ENCODE results near the gene TMEM200A. TPM values are rescaled to one million over a fixed set of nuclear protein-coding genes. Genes with fewer than 3 reads are reported as not detected.

The TMEM200A gene
- total and polyA plus RNA-seq, 11 donors: 0.15 to 1.9 (median 0.42) TPM; not detected in 6

DNA sequence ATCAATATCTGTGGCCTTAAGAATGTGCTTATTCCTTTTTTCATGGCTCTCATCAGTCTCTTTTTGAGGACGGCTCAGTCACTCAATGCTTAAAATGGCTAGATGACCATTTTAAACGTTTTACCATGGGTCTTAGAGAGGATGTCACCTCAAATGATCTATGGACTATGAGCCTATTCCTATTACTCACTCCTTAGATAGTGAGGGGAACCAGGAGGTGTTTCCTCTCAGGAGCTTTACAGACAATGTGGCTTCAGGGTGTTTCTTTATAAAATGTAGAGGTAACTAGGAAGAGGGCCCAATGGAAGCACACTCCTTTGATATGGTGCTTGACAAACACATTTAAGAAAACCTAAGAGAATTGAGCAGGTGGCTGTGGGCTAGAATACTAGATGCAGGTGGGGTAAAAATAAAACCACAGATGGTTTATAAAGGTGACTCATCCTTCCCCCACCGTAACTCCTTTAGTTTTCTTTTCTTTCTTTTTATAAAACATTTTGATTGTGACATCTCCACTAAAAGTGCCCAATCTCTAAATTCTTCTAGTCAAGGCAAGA is 1.5 kb upstream of the TMEM200A start:
- intact Hi-C loops (cut with DNase I): loop anchor here in 1 of 10 donors (10.0 kb wide), 1 partner anchor 310 kb away; no protein-coding TSS in a partner anchor
- H3K4me3 ChIP-seq: no peak overlapping the region
- no peak for TF ChIP-seq POLR2A (IDR thresholded peaks at IDR 0.05)
- TF ChIP-seq, protein P1, sequence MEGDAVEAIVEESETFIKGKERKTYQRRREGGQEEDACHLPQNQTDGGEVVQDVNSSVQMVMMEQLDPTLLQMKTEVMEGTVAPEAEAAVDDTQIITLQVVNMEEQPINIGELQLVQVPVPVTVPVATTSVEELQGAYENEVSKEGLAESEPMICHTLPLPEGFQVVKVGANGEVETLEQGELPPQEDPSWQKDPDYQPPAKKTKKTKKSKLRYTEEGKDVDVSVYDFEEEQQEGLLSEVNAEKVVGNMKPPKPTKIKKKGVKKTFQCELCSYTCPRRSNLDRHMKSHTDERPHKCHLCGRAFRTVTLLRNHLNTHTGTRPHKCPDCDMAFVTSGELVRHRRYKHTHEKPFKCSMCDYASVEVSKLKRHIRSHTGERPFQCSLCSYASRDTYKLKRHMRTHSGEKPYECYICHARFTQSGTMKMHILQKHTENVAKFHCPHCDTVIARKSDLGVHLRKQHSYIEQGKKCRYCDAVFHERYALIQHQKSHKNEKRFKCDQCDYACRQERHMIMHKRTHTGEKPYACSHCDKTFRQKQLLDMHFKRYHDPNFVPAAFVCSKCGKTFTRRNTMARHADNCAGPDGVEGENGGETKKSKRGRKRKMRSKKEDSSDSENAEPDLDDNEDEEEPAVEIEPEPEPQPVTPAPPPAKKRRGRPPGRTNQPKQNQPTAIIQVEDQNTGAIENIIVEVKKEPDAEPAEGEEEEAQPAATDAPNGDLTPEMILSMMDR (IDR thresholded peaks at IDR 0.05): no peak
- ATAC-seq: no peak
- no peak for DNase-seq
- WGBS, 4 donors: 33 to 57% (median 45%) methylated on average over 3 of the region's 3 CpGs
- H3K27ac ChIP-seq: no peak overlapping the region
- peaks cover 0 to 19% (median 7%) of the 10 kb centered on the region in 12 donors for H3K4me1 ChIP-seq
- H3K36me3 ChIP-seq: no peaks in the 10 kb centered on the region
- peaks cover 5 to 66% (median 38%) of the 10 kb centered on the region in 9 donors for H3K27me3 ChIP-seq
- H3K9me3 ChIP-seq: no peaks in the 10 kb centered on the region

DNA sequence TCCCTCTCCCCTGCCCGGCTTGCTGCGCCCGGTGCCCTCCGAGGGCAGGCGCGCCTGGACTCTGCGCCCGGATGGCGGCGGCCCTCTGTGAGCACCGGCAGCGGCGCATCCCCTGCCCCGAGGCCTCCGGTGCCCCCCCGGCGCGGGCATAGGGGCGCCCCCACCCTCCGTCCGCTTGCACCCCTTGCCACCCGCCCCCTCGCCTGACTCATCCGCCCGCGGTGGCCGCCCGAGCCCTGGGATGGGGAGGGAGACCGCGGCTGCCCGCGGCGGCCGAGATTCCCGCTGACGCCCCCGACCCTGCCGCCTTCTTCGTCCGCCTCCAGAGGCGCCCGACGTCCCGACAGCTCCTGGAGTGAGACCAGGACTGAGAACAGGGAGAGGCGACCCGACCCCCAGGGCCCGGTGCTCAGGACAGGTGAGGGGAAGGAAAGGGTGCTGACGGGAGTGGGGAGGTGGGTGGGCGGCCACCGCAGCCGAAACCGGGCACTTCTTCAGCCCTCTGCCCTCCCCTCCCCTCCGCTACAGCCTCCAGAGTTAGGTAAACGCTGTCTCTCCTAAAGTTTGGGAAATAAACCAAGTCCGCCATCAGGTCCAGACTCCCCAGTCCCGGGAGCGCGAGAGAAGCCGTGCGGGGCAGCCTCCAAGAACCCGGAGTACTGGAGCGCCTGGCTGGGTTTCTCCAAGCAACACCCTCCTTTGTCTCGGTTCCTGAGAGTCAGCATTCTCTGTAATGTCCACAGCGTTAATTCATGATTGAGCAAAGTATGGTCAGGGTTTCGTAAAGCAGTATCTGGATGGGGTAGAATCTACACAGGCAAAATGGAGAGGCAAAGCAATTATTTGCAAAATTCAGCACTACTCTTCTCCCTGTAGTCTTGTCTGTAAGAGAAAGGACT is 539 bp downstream of the TMEM200A start:
- DNase-seq: peak in 4 of 5 donors; percentile 18 to 69 (median 26)
- H3K27ac ChIP-seq: peak overlapping the region in 1 of 12 donors; percentile 19
- TF ChIP-seq POLR2A (IDR thresholded peaks at IDR 0.05): no peak
- TF ChIP-seq, protein P1 (IDR thresholded peaks at IDR 0.05): no peak
- no peaks in the 10 kb centered on the region for H3K9me3 ChIP-seq
- no peaks in the 10 kb centered on the region for H3K36me3 ChIP-seq
- ATAC-seq: peak in 2 of 4 donors; percentile 18 to 33
- peak overlapping the region; percentile 27 to 67 (median 50) for H3K4me3 ChIP-seq
- WGBS, 4 donors: 1 to 2% (median 2%) methylated on average over 27 to 65 of the region's 65 CpGs
- H3K4me1 ChIP-seq: peaks cover 0 to 19% (median 7%) of the 10 kb centered on the region in 12 donors
- intact Hi-C loops (cut with DNase I): loop anchor here in 2 of 10 donors (5.0 to 10.0 kb wide), 2 partner anchors 308 to 331 kb away; no protein-coding TSS in a partner anchor
- peaks cover 5 to 74% (median 38%) of the 10 kb centered on the region in 9 donors for H3K27me3 ChIP-seq

DNA sequence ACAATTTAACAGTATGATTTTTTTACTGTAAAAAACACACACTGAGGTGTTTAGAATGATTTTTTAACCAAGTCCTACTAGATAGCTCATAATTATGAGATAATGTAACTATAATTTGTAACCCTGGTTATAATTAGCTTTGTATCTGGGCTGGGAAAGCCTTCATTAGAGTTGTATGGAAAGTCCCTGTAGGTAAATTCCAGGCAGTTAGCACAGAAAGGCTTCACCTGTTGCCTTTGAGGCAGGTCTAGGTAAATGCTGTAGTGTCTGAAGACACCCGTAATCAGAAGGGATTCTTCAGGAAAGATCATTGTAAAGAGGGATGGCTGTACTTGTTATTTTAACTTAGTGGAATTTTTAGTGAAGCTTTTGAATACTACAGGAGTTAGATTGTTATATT is 1.9 kb downstream of the TMEM200A start:
- Histone ChIP-seq H3K4me3 (peak overlapping the region in 1 of 12 donors; percentile 12), H3K36me3 (no peaks in the 10 kb centered on the region), H3K4me1 (peaks cover 0 to 19% (median 7%) of the 10 kb centered on the region in 12 donors), H3K9me3 (no peaks in the 10 kb centered on the region), H3K27me3 (peaks cover 5 to 74% (median 38%) of the 10 kb centered on the region in 9 donors), H3K27ac (no peak overlapping the region)
- DNase-seq: no peak
- TF ChIP-seq, protein P1 (IDR thresholded peaks at IDR 0.05): no peak
- no peak for TF ChIP-seq POLR2A (IDR thresholded peaks at IDR 0.05)
- intact Hi-C loops (cut with DNase I): loop anchor here in 2 of 10 donors (5.0 to 10.0 kb wide), 2 partner anchors 307 to 330 kb away; no protein-coding TSS in a partner anchor
- 84 to 86% (median 84%) methylated on average over 1 of the region's 1 CpG for WGBS, 4 donors
- no peak for ATAC-seq

DNA sequence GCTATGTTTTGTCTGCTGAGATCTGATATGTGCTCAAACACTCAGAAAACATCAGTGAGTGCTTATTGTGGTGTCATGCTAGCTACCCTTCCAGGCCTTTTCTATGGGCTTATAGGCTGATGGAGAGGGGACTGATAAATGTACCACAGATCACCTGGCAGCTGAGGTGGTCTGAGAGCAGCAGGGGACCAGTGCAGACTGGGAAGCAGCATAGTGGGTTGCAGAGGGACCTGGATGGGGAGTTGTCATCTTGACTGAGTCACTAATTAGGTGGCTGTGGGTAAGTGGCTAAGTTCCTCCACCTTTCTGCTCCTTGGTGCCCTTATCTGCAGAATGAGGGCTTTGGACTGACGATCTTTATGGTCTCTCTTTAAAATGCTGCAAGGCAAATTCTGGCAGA is 2.8 kb downstream of the TMEM200A start:
- no peaks in the 10 kb centered on the region for H3K9me3 ChIP-seq
- H3K27ac ChIP-seq: no peak overlapping the region
- H3K4me3 ChIP-seq: no peak overlapping the region
- peaks cover 5 to 65% (median 38%) of the 10 kb centered on the region in 9 donors for H3K27me3 ChIP-seq
- intact Hi-C loops (cut with DNase I): loop anchor here in 2 of 10 donors (5.0 to 10.0 kb wide), 2 partner anchors 306 to 329 kb away; no protein-coding TSS in a partner anchor
- WGBS, 4 donors: 29 to 57% (median 55%) methylated on average over 1 of the region's 1 CpG
- H3K4me1 ChIP-seq: peaks cover 0 to 19% (median 7%) of the 10 kb centered on the region in 12 donors
- no peak for DNase-seq
- H3K36me3 ChIP-seq: no peaks in the 10 kb centered on the region
- TF ChIP-seq, protein P1 (IDR thresholded peaks at IDR 0.05): no peak
- TF ChIP-seq POLR2A (IDR thresholded peaks at IDR 0.05): no peak
- no peak for ATAC-seq
